H1 (cell line): ENCODE measurements around the gene SRR. TPM values are rescaled to one million over a fixed set of nuclear protein-coding genes. Genes with fewer than 3 reads are reported as not detected.

Source experiments
- CTCF ChIA-PET: fragments of 300-600 bp; sonication (Branson Sonifier 250); formaldehyde crosslinking; loops from one replicate; lab custom pipeline; 2021; ENCODE audit not compliant: partially characterized antibody; lab: Charles Lee
- POLR2A ChIA-PET: fragments of 300-600 bp; sonication (Branson Sonifier 250); formaldehyde crosslinking; loops from one replicate; lab custom pipeline; 2021; ENCODE audit warnings: inconsistent platforms; ENCODE audit not compliant: partially characterized antibody; lab: Charles Lee
- DNase-seq, 2 experiments: peaks; one replicate each; pipeline versions ENCODE4 v3.0.0 to v3.0.0-alpha.2; 2010 to 2022; ENCODE audit warnings: low spot score in 2 of 2, low read depth in 1 of 2, mixed read lengths in 1 of 2
- FAIRE-seq: peaks from 2 replicates; lab custom pipeline; 2011; peaks lifted over from hg19 to GRCh38; lab: Jason Lieb, UNC
- H2AFZ ChIP-seq: 2 replicates; pipeline ENCODE4 v1.8.1; 2012; ENCODE audit warnings: low read length, inconsistent platforms
- H2AK5ac ChIP-seq: 2 replicates; pipeline ENCODE4 v1.6.1; 2013; ENCODE audit warnings: low read depth, low read length
- H2BK120ac ChIP-seq: replicated peaks from 2 replicates; pipeline ENCODE3; 2013; ENCODE audit warnings: low read depth, low read length, inconsistent platforms
- H2BK12ac ChIP-seq: 2 replicates; pipeline ENCODE4 v1.6.1; 2013; ENCODE audit warnings: low read depth, low read length
- H2BK15ac ChIP-seq: 2 replicates; pipeline ENCODE4 v1.6.1; 2013; ENCODE audit warnings: low read length
- H2BK20ac ChIP-seq: 2 replicates; pipeline ENCODE4 v1.6.1; 2013; ENCODE audit warnings: low read length
- H2BK5ac ChIP-seq: 2 replicates; pipeline ENCODE4 v1.6.1; 2013; ENCODE audit warnings: low read depth, low read length
- H3K14ac ChIP-seq: 2 replicates; pipeline ENCODE4 v1.6.1; 2013; ENCODE audit warnings: inconsistent platforms; ENCODE audit not compliant: insufficient read length
- H3K18ac ChIP-seq: 2 replicates; pipeline ENCODE4 v1.6.1; 2013; ENCODE audit warnings: low read length; ENCODE audit errors: extremely low read depth
- H3K23ac ChIP-seq: 2 replicates; pipeline ENCODE4 v1.6.1; 2013; ENCODE audit warnings: inconsistent platforms; ENCODE audit not compliant: insufficient read length
- H3K23me2 ChIP-seq: 2 replicates; pipeline ENCODE4 v1.6.1; 2013; ENCODE audit warnings: low read depth, low read length
- H3K27ac ChIP-seq: 2 replicates; pipeline ENCODE4 v1.6.1; 2011; ENCODE audit warnings: low read depth, low read length, inconsistent platforms
- H3K27me3 ChIP-seq, 4 experiments: replicated peaks in 1 of 4; 1 replicate in 1 of 4; 2 replicates in 3 of 4; pipeline versions ENCODE4 v1.6.1 to v1.8.1; 2011 to 2013; ENCODE audit warnings: low read length in 3 of 4, mild to moderate bottlenecking in 3 of 4, inconsistent platforms in 2 of 4, mixed read lengths in 2 of 4, moderate library complexity in 1 of 4; ENCODE audit not compliant: control insufficient read depth in 3 of 4, insufficient read depth in 3 of 4; ENCODE audit errors: extremely low read depth in 1 of 4
- H3K36me3 ChIP-seq, 4 experiments: 2 replicates each; pipeline versions ENCODE4 v1.6.1 to v1.8.1; 2011 to 2013; ENCODE audit warnings: mild to moderate bottlenecking in 4 of 4, low read length in 3 of 4, moderate library complexity in 2 of 4, control low read depth in 1 of 4, inconsistent platforms in 1 of 4; ENCODE audit not compliant: insufficient read depth in 4 of 4, control insufficient read depth in 2 of 4
- H3K4ac ChIP-seq: replicated peaks from 2 replicates; pipeline ENCODE3; 2013; ENCODE audit warnings: low read length, low read depth, mixed read lengths, inconsistent platforms; ENCODE audit not compliant: insufficient read length
- H3K4me1 ChIP-seq, 4 experiments: replicated peaks in 1 of 4; 1 replicate in 1 of 4; 2 replicates in 3 of 4; pipeline versions ENCODE4 v1.6.1 to v1.8.1; 2011 to 2013; ENCODE audit warnings: low read length in 3 of 4, inconsistent platforms in 2 of 4, mixed read lengths in 1 of 4; ENCODE audit not compliant: insufficient read depth in 4 of 4, control insufficient read depth in 3 of 4
- H3K4me2 ChIP-seq, 2 experiments: 2 replicates each; pipeline versions ENCODE4 v1.6.1 to v1.8.1; 2011 to 2013; ENCODE audit warnings: low read depth in 2 of 2, low read length in 2 of 2, control low read depth in 1 of 2, inconsistent platforms in 1 of 2, mild to moderate bottlenecking in 1 of 2; ENCODE audit not compliant: insufficient read depth in 1 of 2
- H3K4me3 ChIP-seq, 4 experiments: fragments of 200-600, 300-600 bp in 1 of 4; sonication (generic), shearing (Covaris generic), sonication (Bioruptor Twin) in 1 of 4; 2 replicates each; pipeline versions ENCODE4 v1.5.1 to v1.8.1; 2011 to 2016; ENCODE audit warnings: low read length in 4 of 4, low read depth in 3 of 4, control low read depth in 2 of 4, inconsistent platforms in 2 of 4, mild to moderate bottlenecking in 2 of 4, mixed read lengths in 1 of 4, moderate library complexity in 1 of 4; ENCODE audit not compliant: insufficient read depth in 2 of 4; ENCODE audit errors: extremely low read depth in 1 of 4
- H3K56ac ChIP-seq: replicated peaks from 2 replicates; pipeline ENCODE3; 2013; ENCODE audit warnings: low read depth, mild to moderate bottlenecking, mixed read lengths, low read length, inconsistent platforms; ENCODE audit not compliant: insufficient read length
- H3K79me1 ChIP-seq: 2 replicates; pipeline ENCODE4 v1.6.1; 2013; ENCODE audit warnings: low read depth, low read length, control low read depth
- H3K79me2 ChIP-seq, 2 experiments: 2 replicates each; pipeline versions ENCODE4 v1.6.1 to v1.8.1; 2012 to 2013; ENCODE audit warnings: low read length in 2 of 2, mild to moderate bottlenecking in 2 of 2, inconsistent platforms in 1 of 2; ENCODE audit not compliant: insufficient read depth in 2 of 2, control insufficient read depth in 1 of 2
- H3K9ac ChIP-seq, 4 experiments: replicated peaks in 1 of 4; 1 replicate in 1 of 4; 2 replicates in 3 of 4; pipeline versions ENCODE4 v1.6.1 to v1.8.1; 2011 to 2013; ENCODE audit warnings: low read depth in 3 of 4, low read length in 3 of 4, control low read depth in 2 of 4, mild to moderate bottlenecking in 2 of 4, moderate library complexity in 2 of 4, inconsistent platforms in 1 of 4; ENCODE audit errors: extremely low read depth in 1 of 4
- H3K9me3 ChIP-seq, 2 experiments: 2 replicates each; pipeline versions ENCODE4 v1.6.1 to v1.8.1; 2012 to 2013; ENCODE audit warnings: mild to moderate bottlenecking in 2 of 2, moderate library complexity in 2 of 2, control low read depth in 1 of 2, inconsistent platforms in 1 of 2, low read depth in 1 of 2, low read length in 1 of 2, mixed read lengths in 1 of 2; ENCODE audit not compliant: insufficient read depth in 2 of 2
- H4K20me1 ChIP-seq, 2 experiments: replicated peaks in 1 of 2; 2 replicates each; pipeline versions ENCODE3 to v1.8.1; 2011 to 2013; ENCODE audit warnings: inconsistent platforms in 2 of 2, low read length in 2 of 2, mild to moderate bottlenecking in 1 of 2; ENCODE audit not compliant: insufficient read depth in 2 of 2, control insufficient read depth in 1 of 2
- H4K5ac ChIP-seq: 2 replicates; pipeline ENCODE4 v1.6.1; 2013; ENCODE audit warnings: low read length, low read depth, mixed read lengths, inconsistent platforms; ENCODE audit not compliant: insufficient read length
- H4K8ac ChIP-seq: 2 replicates; pipeline ENCODE4 v1.8.0; 2013; ENCODE audit warnings: mild to moderate bottlenecking, moderate library complexity, low read length, inconsistent platforms; ENCODE audit not compliant: insufficient read depth; ENCODE audit errors: extremely low read depth
- H4K91ac ChIP-seq: replicated peaks from 2 replicates; pipeline ENCODE3; 2013; ENCODE audit warnings: low read length, mixed read lengths, inconsistent platforms; ENCODE audit not compliant: insufficient read length
- CEBPB ChIP-seq: IDR thresholded peaks from 2 replicates; pipeline ENCODE4 v1.6.1; 2012; ENCODE audit warnings: low read depth, low read length
- CHD2 ChIP-seq: IDR thresholded peaks from 2 replicates; pipeline ENCODE4 v1.6.1; 2012; ENCODE audit warnings: low read length, improper control_type of control experiment
- EP300 ChIP-seq, 2 experiments: IDR thresholded peaks; 1 replicate in 1 of 2; 2 replicates in 1 of 2; pipeline ENCODE4 v1.6.1; 2011 to 2012; ENCODE audit warnings: low read depth in 2 of 2, low read length in 2 of 2, mild to moderate bottlenecking in 2 of 2, borderline replicate concordance in 1 of 2, inconsistent platforms in 1 of 2, moderate library complexity in 1 of 2
- EZH2 ChIP-seq: fragments of 200-600 bp; sonication (generic); IDR thresholded peaks from 2 replicates; pipeline ENCODE4 v1.7.1; 2012; ENCODE audit warnings: low read depth, mild to moderate bottlenecking, moderate library complexity, low read length, inconsistent platforms; ENCODE audit not compliant: severe bottlenecking
- GTF2F1 ChIP-seq: IDR thresholded peaks from 2 replicates; pipeline ENCODE4 v1.6.1; 2012; ENCODE audit warnings: low read depth, low read length, improper control_type of control experiment, borderline replicate concordance
- MAX ChIP-seq: IDR thresholded peaks from 2 replicates; pipeline ENCODE4 v1.6.1; 2012; ENCODE audit warnings: inconsistent platforms
- NANOG ChIP-seq: IDR thresholded peaks from 2 replicates; pipeline ENCODE4 v1.6.1; 2011; ENCODE audit warnings: low read length, low read depth, mild to moderate bottlenecking, inconsistent platforms; ENCODE audit not compliant: insufficient read depth, poor library complexity, severe bottlenecking
- PHF8 ChIP-seq: fragments of 200-600 bp; sonication (generic); conservative IDR thresholded peaks from 2 replicates; pipeline ENCODE4 v1.7.1; 2012; ENCODE audit warnings: low read depth, mild to moderate bottlenecking, inconsistent platforms, low read length, moderate library complexity
- RBBP5 ChIP-seq: IDR thresholded peaks from 2 replicates; pipeline ENCODE4 v1.7.1; 2012; ENCODE audit warnings: low read depth, mild to moderate bottlenecking, inconsistent platforms, low read length, moderate library complexity, borderline replicate concordance
- TEAD4 ChIP-seq: IDR thresholded peaks from 2 replicates; pipeline ENCODE4 v1.6.1; 2012; ENCODE audit warnings: low read depth, low read length, inconsistent platforms, mixed read lengths
- WGBS, 2 experiments: shearing (Covaris generic) in 1 of 2; methylation state at CpG; one replicate each; pipeline versions ENCODE4 v1.1.6 to v1.1.7; 2013 to 2015; ENCODE audit warnings: low lambda C conversion rate in 2 of 2, mixed read lengths in 2 of 2, inconsistent platforms in 1 of 2, low coverage in 1 of 2, missing lambda C conversion rate in 1 of 2; ENCODE audit not compliant: insufficient replicate concordance in 2 of 2, insufficient coverage in 1 of 2, insufficient read length in 1 of 2; ENCODE audit errors: extremely low coverage in 1 of 2, missing lambda C conversion rate in 1 of 2; 5-methylcytosine and 5-hydroxymethylcytosine counted together
- polyA plus RNA-seq, 7 experiments: library from polyadenylated mRNA; depleted of rRNA in 3 of 7; stranded (reverse) in 5 of 7; unstranded in 2 of 7; fragments of >200 nt in 5 of 7; fragments of 200-250 nt in 2 of 7; gene quantifications; 1 replicate in 5 of 7; 2 replicates in 1 of 7; 4 replicates in 1 of 7; pipeline versions ENCODE4 v1.2.1 to v1.2.3, GENCODE V29; 2011 to 2013; ENCODE audit warnings: missing spikeins in 2 of 7, mixed read lengths in 2 of 7
- total RNA-seq: library from RNA; stranded (reverse); fragmentation: NEBNext Ultra II Directional; extraction: Animal tissue kit (Norgen Biotek cat#: 25700); gene quantifications from 2 replicates; pipeline ENCODE4 v1.2.1, GENCODE V29; 2021

The SRR gene
- total and polyA plus RNA-seq, 2 of the 8 experiments (the other 6 are each of a cell fraction or from before 2014, with no cell fraction given) = 3.6 to 4.5 TPM

GRCh38 chr17:2299756-2300155, 4.0 kb upstream of the SRR start:
- Histone ChIP-seq H3K4me1 (peaks cover 0 to 2% (median 0%) of the 10 kb centered on the region in 4 experiments; a peak in 2 of 7 replicates), H3K9ac (no peak overlapping the region), H2BK20ac (no peak overlapping the region), H3K9me3 (no peaks in the 10 kb centered on the region), H2AFZ (no peak overlapping the region), H3K4ac (no peak overlapping the region), H2BK120ac (no peak overlapping the region), H4K8ac (no peak overlapping the region), H4K91ac (no peak overlapping the region), H3K27me3 (no peaks in the 10 kb centered on the region), H3K14ac (no peak overlapping the region), H3K23me2 (peaks cover 3% of the 10 kb centered on the region), H3K23ac (no peak overlapping the region), H3K79me2 (peaks cover 0 to 15% of the 10 kb centered on the region in 2 experiments; a peak in 3 of 4 replicates), H3K27ac (no peak overlapping the region), H3K4me2 (no peak overlapping the region), H2AK5ac (no peak overlapping the region), H2BK5ac (no peak overlapping the region), H4K20me1 (peaks cover 3 to 13% of the 10 kb centered on the region in 2 experiments), H2BK12ac (no peak overlapping the region), H3K4me3 (no peak overlapping the region), H3K79me1 (peaks cover 6% of the 10 kb centered on the region; the same call in 1 of the 2 replicates), H4K5ac (no peak overlapping the region), H3K18ac (no peak overlapping the region), H3K36me3 (peaks cover 3 to 29% (median 16%) of the 10 kb centered on the region in 4 experiments; a peak in 6 of 8 replicates), H3K56ac (no peak overlapping the region), H2BK15ac (no peak overlapping the region)
- ChIA-PET CTCF (no interaction called here), POLR2A (no interaction called here)
- DNase-seq (no peak), FAIRE-seq (no peak)
- 96% methylated on average over 22 of the region's 22 CpGs; no CpG with 5 or more reads in 1 of the 2 experiments for WGBS, 2 experiments
- TF ChIP-seq TEAD4 (no peak), CHD2 (no peak), CEBPB (no peak), MAX (no peak), PHF8 (no peak), EP300 (IDR thresholded peaks at IDR 0.05; ENCODE audit: borderline replicate concordance in 1 of 2, low read depth in 2 of 2, low read length in 2 of 2) (no peak), RBBP5 (no peak), EZH2 (no peak), GTF2F1 (no peak), NANOG (no peak)
